NCI-H2196 treated with DMSO at 0.1 percent for 48 hours (cell line): ENCODE measurements around the gene SZT2.
"Not testable (repeated sequence)": the region's sequence is repeated elsewhere in the genome, so short reads cannot be mapped to it uniquely, and the experiment has no call there.

Source experiments
- DNase-seq: peaks from one replicate; lab custom pipeline; 2025; ENCODE audit not compliant: unreplicated experiment; lab: John Stamatoyannopoulos, UW

The SZT2 gene

DNA sequence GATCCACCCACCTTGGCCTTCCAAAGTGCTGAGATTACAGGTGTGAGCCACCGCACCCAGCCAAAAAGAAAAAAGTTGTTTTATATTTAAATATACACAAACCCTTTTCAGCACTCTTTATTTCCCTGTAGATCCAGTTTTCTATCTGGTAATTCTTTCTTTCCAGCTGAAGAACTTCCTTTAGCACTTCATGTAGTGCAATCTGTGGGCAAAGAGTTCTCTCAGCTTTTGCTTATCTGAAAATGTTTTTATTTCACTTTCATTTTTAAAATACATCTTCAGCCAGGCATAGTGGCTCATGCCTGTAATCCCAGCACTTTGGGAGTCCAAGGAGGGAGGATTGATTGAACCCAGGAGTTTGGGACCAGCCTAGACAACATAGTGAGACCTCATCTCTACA lies 92.5 kb downstream of the SZT2 start:
- no peak for DNase-seq

DNA sequence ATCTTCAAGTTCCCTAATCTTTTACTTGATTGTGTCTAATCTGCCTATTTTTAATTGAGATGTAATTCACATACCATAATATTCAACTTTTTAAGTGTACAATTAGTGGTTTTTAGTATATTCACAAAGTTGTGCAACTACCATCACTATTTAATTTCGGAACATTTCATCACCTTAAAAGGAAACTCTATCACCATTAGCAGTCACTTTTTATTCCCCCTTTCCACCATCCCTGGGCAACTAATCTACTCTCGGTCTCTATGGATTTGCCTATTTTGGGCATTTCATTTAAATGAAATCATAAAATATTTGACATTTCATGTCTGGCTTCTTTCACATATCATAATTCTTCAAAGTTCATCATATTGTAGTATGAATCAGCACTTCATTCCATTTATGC lies 94.7 kb downstream of the SZT2 start:
- no peak for DNase-seq

DNA sequence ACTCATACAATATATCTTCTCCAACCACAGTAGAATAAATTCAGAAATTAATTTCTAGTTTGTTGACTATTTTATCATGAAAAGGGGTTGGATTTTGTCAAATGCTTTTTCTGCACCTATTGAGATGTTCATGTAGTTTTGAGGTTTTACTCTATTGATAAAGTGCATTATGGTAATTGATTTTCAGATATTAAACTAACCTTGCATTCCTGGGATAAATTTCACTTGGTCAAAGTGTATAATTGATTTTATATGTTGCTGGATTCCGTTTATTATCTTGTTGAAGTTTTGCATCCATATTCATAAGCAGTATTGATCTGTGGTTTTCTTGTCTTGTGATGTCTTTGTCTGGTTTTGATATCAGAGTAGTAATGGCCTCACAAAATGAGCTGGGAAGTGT lies 98.5 kb downstream of the SZT2 start:
- DNase-seq = no peak

DNA sequence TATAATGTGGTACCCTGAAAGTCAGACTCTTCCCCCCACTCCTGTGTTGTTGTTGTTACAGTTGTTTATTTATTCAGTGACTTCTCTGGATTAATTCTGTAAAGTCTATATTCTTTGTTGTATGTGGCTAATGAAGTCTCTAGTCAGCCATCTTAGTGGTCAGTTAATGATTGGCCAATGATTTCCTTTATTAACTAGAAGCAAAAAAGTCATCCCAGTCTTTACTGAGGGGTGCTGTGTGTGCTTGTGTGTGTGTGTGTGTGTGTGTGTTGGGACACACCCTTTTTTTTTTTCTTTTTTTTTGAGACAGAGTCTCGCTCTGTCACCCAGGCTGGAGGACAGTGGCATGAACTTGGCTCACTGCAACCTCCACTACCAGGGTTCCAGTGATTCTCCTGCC lies 101.4 kb downstream of the SZT2 start:
- DNase-seq = no peak

GRCh38 chr1:43492826-43493225 lies 103.1 kb downstream of the SZT2 start:
- DNase-seq = no peak

GRCh38 chr1:43493661-43494450 lies 104.2 kb downstream of the SZT2 start:
- no peak for DNase-seq

- DNase-seq = no peak
These were observed 105.5 kb downstream of the SZT2 start for GRCh38 chr1:43495204-43495603.

DNA sequence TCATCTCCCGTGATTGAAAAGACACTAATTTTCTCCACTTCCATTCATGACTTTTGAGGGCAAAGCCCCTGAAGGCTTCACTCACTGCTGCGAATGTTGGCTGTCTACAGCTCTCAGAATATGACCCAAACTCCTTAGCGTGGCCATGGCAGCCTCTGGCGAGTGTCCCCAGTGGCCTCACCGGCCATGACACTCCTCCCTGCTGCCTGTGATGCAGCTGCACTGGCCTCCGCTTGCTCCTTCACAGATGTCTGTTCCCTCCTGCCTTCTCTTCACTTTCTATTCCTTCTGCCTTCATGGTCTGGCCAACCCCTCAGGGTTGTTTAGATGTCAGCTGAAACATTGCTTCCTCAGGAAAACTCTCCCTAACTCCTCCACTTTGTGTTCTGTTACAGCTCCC lies 110.2 kb downstream of the SZT2 start:
- no peak for DNase-seq

DNA sequence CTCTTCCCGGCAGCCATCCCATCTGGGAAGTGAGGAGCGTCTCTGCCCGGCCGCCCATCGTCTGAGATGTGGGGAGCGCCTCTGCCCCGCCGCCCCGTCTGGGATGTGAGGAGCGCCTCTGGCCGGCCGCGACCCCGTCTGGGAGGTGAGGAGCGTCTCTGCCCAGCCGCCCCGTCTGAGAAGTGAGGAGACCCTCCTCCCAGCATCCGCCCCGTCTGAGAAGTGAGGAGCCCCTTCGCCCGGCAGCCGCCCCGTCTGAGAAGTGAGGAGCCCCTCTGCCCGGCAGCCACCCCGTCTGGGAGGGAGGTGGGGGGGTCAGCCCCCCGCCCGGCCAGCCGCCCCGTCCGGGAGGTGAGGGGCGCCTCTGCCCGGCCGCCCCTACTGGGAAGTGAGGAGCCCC lies 112.1 kb downstream of the SZT2 start:
- not testable (repeated sequence) for DNase-seq

DNA sequence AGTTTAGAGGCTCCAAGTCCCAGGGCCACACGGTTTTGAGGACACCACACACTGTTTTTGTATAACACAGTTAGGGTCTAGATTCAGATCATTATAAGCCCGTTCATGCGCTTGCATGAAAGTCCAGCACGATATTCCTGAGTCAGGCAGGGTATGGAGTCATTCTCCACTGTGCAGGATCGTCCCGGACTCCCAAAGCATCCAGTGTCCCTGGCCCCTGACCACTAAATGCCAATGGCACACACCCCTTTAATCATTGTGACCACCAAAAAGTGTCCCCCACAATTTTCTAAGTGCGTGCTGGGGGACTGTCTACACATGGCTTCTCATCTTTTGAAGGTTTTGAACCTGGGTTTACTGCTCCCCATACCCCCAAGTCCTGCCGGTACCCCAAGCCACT lies 113.8 kb downstream of the SZT2 start:
- no peak for DNase-seq
